Measurements from ENCODE around the gene KIF11.

- no peak for TF ChIP-seq POLR2A (IDR thresholded peaks at IDR 0.05; ENCODE audit: low read depth)
- no peak for TF ChIP-seq CTCF (IDR thresholded peaks at IDR 0.05)
- no peak for TF ChIP-seq POLR2AphosphoS5 (IDR thresholded peaks at IDR 0.05)
Measured at GRCh38 chr10:92681306-92681834, 88.4 kb downstream of the KIF11 start.
